Astrocyte (in vitro differentiated cells and primary cell): ENCODE measurements around the gene MTHFSD. TPM values are rescaled to one million over a fixed set of nuclear protein-coding genes. Genes with fewer than 3 reads are reported as not detected.

Experiments
- DNase-seq: peaks from one replicate; pipeline ENCODE4 v3.0.0-alpha.2; 2010; ENCODE audit warnings: low read depth
- FAIRE-seq: peaks from 2 replicates; lab custom pipeline; 2011; peaks lifted over from hg19 to GRCh38; lab: Jason Lieb, UNC
- H2AFZ ChIP-seq: 2 replicates; pipeline ENCODE4 v1.6.0; 2012; ENCODE audit warnings: low read depth, low read length, inconsistent platforms
- H3K27ac ChIP-seq: 2 replicates; pipeline ENCODE4 v1.5.1; 2011; ENCODE audit warnings: low read depth, low read length, inconsistent platforms
- H3K27me3 ChIP-seq: 2 replicates; pipeline ENCODE4 v1.6.0; 2011; ENCODE audit warnings: low read length, inconsistent platforms; ENCODE audit not compliant: insufficient read depth
- H3K36me3 ChIP-seq: 2 replicates; pipeline ENCODE4 v1.5.1; 2011; ENCODE audit warnings: low read length, inconsistent platforms; ENCODE audit not compliant: insufficient read depth
- H3K4me1 ChIP-seq: 2 replicates; pipeline ENCODE4 v1.5.1; 2011; ENCODE audit warnings: low read length, inconsistent platforms; ENCODE audit not compliant: insufficient read depth
- H3K4me2 ChIP-seq: 2 replicates; pipeline ENCODE4 v1.6.0; 2012; ENCODE audit warnings: low read length, inconsistent platforms
- H3K4me3 ChIP-seq: 2 replicates; pipeline ENCODE4 v1.5.1; 2011; ENCODE audit warnings: low read depth, mild to moderate bottlenecking, low read length, inconsistent platforms; ENCODE audit not compliant: insufficient read depth
- H3K79me2 ChIP-seq: 2 replicates; pipeline ENCODE4 v1.6.0; 2012; ENCODE audit warnings: mild to moderate bottlenecking, low read length, inconsistent platforms; ENCODE audit not compliant: insufficient read depth
- H3K9ac ChIP-seq: 2 replicates; pipeline ENCODE4 v1.6.0; 2012; ENCODE audit warnings: mild to moderate bottlenecking, low read length, inconsistent platforms
- H3K9me3 ChIP-seq: 2 replicates; pipeline ENCODE4 v1.5.1; 2012; ENCODE audit warnings: low read depth, mild to moderate bottlenecking, low read length, inconsistent platforms; ENCODE audit not compliant: insufficient read depth
- H4K20me1 ChIP-seq: 2 replicates; pipeline ENCODE4 v1.6.0; 2012; ENCODE audit warnings: low read length, inconsistent platforms; ENCODE audit not compliant: insufficient read depth
- H3K27ac Mint-ChIP-seq: one replicate; pipeline ENCODE4 v1.8.0; 2021; ENCODE audit warnings: mild to moderate bottlenecking, mixed read lengths; ENCODE audit not compliant: unreplicated experiment
- H3K27me3 Mint-ChIP-seq: one replicate; pipeline ENCODE4 v1.8.0; 2021; ENCODE audit warnings: low read depth, mixed read lengths; ENCODE audit not compliant: unreplicated experiment
- H3K36me3 Mint-ChIP-seq: one replicate; pipeline ENCODE4 v1.8.0; 2021; ENCODE audit warnings: low read depth, mixed read lengths; ENCODE audit not compliant: unreplicated experiment
- H3K4me1 Mint-ChIP-seq: one replicate; pipeline ENCODE4 v1.8.0; 2021; ENCODE audit warnings: low read depth, mixed read lengths; ENCODE audit not compliant: unreplicated experiment
- H3K4me3 Mint-ChIP-seq: one replicate; pipeline ENCODE4 v1.8.0; 2021; ENCODE audit warnings: mild to moderate bottlenecking, moderate library complexity, mixed read lengths; ENCODE audit not compliant: unreplicated experiment
- H3K9me3 Mint-ChIP-seq: one replicate; pipeline ENCODE4 v1.8.0; 2021; ENCODE audit warnings: mild to moderate bottlenecking, mixed read lengths; ENCODE audit not compliant: unreplicated experiment
- EZH2 ChIP-seq: IDR thresholded peaks from 2 replicates; pipeline ENCODE4 v1.6.1; 2012; ENCODE audit warnings: mild to moderate bottlenecking, low read length, inconsistent platforms; ENCODE audit not compliant: insufficient read depth
- total RNA-seq: library from RNA; stranded (reverse); gene quantifications from 2 replicates; pipeline ENCODE4 v1.2.1, GENCODE V29; 2021
- TF ChIP-seq, protein P1 (sequence below): IDR thresholded peaks from 2 replicates; pipeline ENCODE4 v1.5.1; 2011; ENCODE audit warnings: low read depth, mild to moderate bottlenecking, inconsistent platforms, low read length, moderate library complexity; ENCODE audit not compliant: insufficient read depth

Gene MTHFSD
- total RNA-seq, 1 donor from 2014 or later: 15.6 TPM

GRCh38 chr16:86496929-86497461, 58.0 kb downstream of the MTHFSD start:
- Histone ChIP-seq H3K9ac (no peak overlapping the region), H3K27me3 (peaks cover 88% of the 10 kb centered on the region), H3K79me2 (no peaks in the 10 kb centered on the region), H3K4me1 (no peaks in the 10 kb centered on the region), H3K36me3 (no peaks in the 10 kb centered on the region), H3K4me2 (no peak overlapping the region), H3K9me3 (peaks cover 7% of the 10 kb centered on the region), H3K4me3 (no peak overlapping the region), H2AFZ (no peak overlapping the region), H4K20me1 (peaks cover 8% of the 10 kb centered on the region), H3K27ac (no peak overlapping the region)
- Mint-ChIP-seq H3K4me3 (no peak overlapping the region), H3K27ac (no peak overlapping the region), H3K36me3 (no peaks in the 10 kb centered on the region), H3K9me3 (peaks cover 14% of the 10 kb centered on the region), H3K27me3 (peaks cover 81% of the 10 kb centered on the region), H3K4me1 (peaks cover 4% of the 10 kb centered on the region)
- peak; percentile 69 for TF ChIP-seq EZH2
- TF ChIP-seq, protein P1, sequence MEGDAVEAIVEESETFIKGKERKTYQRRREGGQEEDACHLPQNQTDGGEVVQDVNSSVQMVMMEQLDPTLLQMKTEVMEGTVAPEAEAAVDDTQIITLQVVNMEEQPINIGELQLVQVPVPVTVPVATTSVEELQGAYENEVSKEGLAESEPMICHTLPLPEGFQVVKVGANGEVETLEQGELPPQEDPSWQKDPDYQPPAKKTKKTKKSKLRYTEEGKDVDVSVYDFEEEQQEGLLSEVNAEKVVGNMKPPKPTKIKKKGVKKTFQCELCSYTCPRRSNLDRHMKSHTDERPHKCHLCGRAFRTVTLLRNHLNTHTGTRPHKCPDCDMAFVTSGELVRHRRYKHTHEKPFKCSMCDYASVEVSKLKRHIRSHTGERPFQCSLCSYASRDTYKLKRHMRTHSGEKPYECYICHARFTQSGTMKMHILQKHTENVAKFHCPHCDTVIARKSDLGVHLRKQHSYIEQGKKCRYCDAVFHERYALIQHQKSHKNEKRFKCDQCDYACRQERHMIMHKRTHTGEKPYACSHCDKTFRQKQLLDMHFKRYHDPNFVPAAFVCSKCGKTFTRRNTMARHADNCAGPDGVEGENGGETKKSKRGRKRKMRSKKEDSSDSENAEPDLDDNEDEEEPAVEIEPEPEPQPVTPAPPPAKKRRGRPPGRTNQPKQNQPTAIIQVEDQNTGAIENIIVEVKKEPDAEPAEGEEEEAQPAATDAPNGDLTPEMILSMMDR: no peak
- FAIRE-seq (no peak), DNase-seq (no peak)

DNA sequence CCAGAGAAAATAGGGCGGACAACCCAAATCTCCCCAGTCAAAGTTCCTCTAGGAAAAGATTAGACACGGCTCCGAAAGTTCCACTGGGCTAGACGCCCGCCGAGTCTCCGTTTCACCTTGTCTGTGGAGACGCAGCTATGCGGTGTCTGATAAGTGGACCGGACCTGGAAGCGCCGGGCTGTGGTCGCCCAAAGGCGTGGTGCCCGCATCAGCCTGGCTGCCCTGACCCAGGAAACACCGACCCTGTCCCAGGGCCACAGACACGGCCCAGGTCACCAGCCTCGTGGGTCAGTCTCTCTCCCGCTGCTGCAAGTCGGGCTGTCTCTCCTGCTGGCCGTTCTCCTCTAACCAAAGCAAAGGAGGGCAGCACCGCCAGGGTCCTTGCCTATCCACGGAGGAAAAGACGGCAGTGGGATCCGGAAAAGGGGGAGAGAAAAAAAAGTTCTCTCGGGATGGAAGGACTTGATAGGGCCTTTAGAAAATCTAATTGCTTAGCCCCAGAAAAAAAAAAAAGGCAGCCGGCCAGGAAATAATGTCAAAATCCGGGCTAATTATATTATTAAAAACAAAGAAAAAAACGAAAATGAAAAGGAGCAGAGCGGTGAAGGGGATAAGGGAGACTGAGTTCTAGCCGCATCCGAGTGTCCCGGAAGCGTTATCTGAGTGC, 58.6 kb downstream of the MTHFSD start:
- H3K4me1 ChIP-seq: no peaks in the 10 kb centered on the region
- Mint-ChIP-seq H3K36me3 (no peaks in the 10 kb centered on the region), H3K9me3 (peaks cover 14% of the 10 kb centered on the region), H3K27ac (no peak overlapping the region), H3K4me3 (no peak overlapping the region), H3K27me3 (peaks cover 81% of the 10 kb centered on the region), H3K4me1 (peaks cover 4% of the 10 kb centered on the region)
- H3K4me3 ChIP-seq: no peak overlapping the region
- H4K20me1 ChIP-seq: peaks cover 6% of the 10 kb centered on the region
- H3K9ac ChIP-seq: no peak overlapping the region
- no peak for DNase-seq
- no peaks in the 10 kb centered on the region for H3K36me3 ChIP-seq
- H3K9me3 ChIP-seq: peaks cover 7% of the 10 kb centered on the region
- TF ChIP-seq, protein P1: no peak
- TF ChIP-seq EZH2: peak; percentile 85
- H3K79me2 ChIP-seq: no peaks in the 10 kb centered on the region
- H3K27ac ChIP-seq: no peak overlapping the region
- no peak overlapping the region for H3K4me2 ChIP-seq
- no peak overlapping the region for H2AFZ ChIP-seq
- peaks cover 89% of the 10 kb centered on the region for H3K27me3 ChIP-seq
- no peak for FAIRE-seq

GRCh38 chr16:86495756-86496261, 59.2 kb downstream of the MTHFSD start:
- Histone ChIP-seq H3K36me3 (no peaks in the 10 kb centered on the region), H3K27ac (no peak overlapping the region), H3K9ac (no peak overlapping the region), H3K27me3 (peaks cover 89% of the 10 kb centered on the region), H3K4me2 (no peak overlapping the region), H4K20me1 (peaks cover 2% of the 10 kb centered on the region), H2AFZ (no peak overlapping the region), H3K9me3 (peaks cover 10% of the 10 kb centered on the region), H3K4me1 (no peaks in the 10 kb centered on the region), H3K4me3 (no peak overlapping the region), H3K79me2 (no peaks in the 10 kb centered on the region)
- peaks cover 3% of the 10 kb centered on the region for H3K36me3 Mint-ChIP-seq
- DNase-seq: no peak
- FAIRE-seq: no peak
- H3K27ac Mint-ChIP-seq: peak overlapping the region; percentile 34
- TF ChIP-seq EZH2: no peak
- TF ChIP-seq, protein P1: no peak
- peaks cover 20% of the 10 kb centered on the region for H3K9me3 Mint-ChIP-seq
- H3K27me3 Mint-ChIP-seq: peaks cover 81% of the 10 kb centered on the region
- no peak overlapping the region for H3K4me3 Mint-ChIP-seq
- H3K4me1 Mint-ChIP-seq: peaks cover 4% of the 10 kb centered on the region
